Endothelial cell (in vitro differentiated cells): ENCODE data around the gene RBFA. TPM values are rescaled to one million over a fixed set of nuclear protein-coding genes. Genes with fewer than 3 reads are reported as not detected.
"Not testable (repeated sequence)": the region's sequence is repeated elsewhere in the genome, so short reads cannot be mapped to it uniquely, and the experiment has no call there.

Source experiments
- DNase-seq: peaks from one replicate; pipeline ENCODE4 v3.0.0; 2021; ENCODE audit warnings: low spot score
- H3K27ac Mint-ChIP-seq: one replicate; pipeline ENCODE4 v1.8.0; 2021; ENCODE audit warnings: mixed read lengths, inconsistent platforms; ENCODE audit not compliant: unreplicated experiment
- H3K27me3 Mint-ChIP-seq: one replicate; pipeline ENCODE4 v1.8.0; 2021; ENCODE audit warnings: mild to moderate bottlenecking, moderate library complexity, mixed read lengths, inconsistent platforms; ENCODE audit not compliant: unreplicated experiment
- H3K36me3 Mint-ChIP-seq: one replicate; pipeline ENCODE4 v1.8.0; 2021; ENCODE audit warnings: mild to moderate bottlenecking, low read depth, mixed read lengths, inconsistent platforms; ENCODE audit not compliant: unreplicated experiment
- H3K4me1 Mint-ChIP-seq: one replicate; pipeline ENCODE4 v1.8.0; 2021; ENCODE audit warnings: mild to moderate bottlenecking, mixed read lengths, inconsistent platforms; ENCODE audit not compliant: unreplicated experiment
- H3K4me3 Mint-ChIP-seq: one replicate; pipeline ENCODE4 v1.8.0; 2021; ENCODE audit warnings: mild to moderate bottlenecking, mixed read lengths, inconsistent platforms; ENCODE audit not compliant: unreplicated experiment
- H3K9me3 Mint-ChIP-seq: one replicate; pipeline ENCODE4 v1.8.0; 2021; ENCODE audit warnings: mixed read lengths, inconsistent platforms; ENCODE audit not compliant: unreplicated experiment
- total RNA-seq: library from RNA; stranded (reverse); fragmentation: NEBNext Ultra II Directional; extraction: Animal tissue kit (Norgen Biotek cat#: 25700); gene quantifications from one replicate; pipeline ENCODE4 v1.2.1, GENCODE V29; 2021; ENCODE audit not compliant: unreplicated experiment
- TF ChIP-seq, protein P1 (sequence below): fragments of 200-600 bp; sonication (generic); IDR thresholded peaks from one replicate; pipeline ENCODE4 v1.5.0; 2021; ENCODE audit warnings: antibody characterized with exemption; ENCODE audit not compliant: unreplicated experiment

The RBFA gene
- total RNA-seq, 1 donor from 2014 or later: 25.6 TPM

DNA sequence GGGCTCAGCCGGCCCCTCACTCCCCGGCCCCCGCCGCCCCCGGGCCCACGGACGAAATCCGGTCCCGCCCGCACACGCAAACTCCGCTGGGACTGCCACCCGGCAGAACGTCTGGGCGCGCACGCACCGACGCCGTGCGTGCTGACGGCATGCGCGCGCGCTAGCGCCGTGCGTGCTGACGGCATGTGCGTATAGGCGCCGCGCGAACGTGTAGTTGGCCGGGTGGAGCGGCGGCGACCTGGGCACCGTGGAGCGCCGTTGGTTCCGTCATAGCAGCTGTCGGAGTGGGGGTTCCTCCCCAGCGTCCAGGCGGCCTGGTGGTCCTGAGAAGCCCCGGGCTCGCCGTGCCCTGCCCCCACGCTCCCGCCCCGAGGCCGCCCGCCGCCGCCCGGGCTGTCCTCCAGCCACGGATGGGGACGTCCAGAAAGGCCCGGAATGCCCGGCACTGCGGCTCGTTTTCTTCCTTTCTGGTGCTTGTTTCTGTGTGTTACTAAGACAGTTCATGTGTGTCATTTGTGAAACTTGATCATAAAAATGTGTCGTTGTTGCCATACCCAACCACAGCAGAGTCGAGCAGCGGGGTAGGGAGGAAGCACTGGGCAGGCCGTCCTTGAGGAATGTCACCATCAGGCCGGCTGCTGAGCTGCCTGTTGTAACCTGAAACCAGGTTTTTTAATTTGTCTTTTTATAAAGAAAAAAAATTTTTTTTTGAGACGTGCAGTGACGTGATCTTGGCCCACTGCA, 45.6 kb upstream of the RBFA start, which contains the start of gene TXNL4A:
TSS of gene TXNL4A (minus strand) at position 113 of the 744 bp plus-strand sequence. CDS start 171 bp downstream, outside the sequence.
- Mint-ChIP-seq H3K4me3 (peak within 1 kb of the TSS; percentile 98), H3K27ac (peak within 1 kb of the TSS; percentile 92)
- peak; percentile 76 for DNase-seq

DNA sequence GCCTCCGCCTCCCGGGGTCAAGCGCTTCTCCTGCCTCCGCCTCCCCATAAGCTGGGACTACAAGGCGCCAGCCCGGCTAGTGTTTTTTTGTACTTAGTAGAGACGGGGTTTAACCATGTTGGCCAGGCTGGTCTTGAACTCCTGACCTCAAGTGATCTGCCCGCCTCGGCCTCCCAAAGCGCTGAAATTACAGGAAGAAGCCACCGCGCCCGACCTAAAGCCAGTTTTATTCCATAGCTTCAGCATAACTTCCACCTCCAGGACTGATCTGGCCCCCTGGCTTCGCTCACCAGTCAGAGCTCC, 45.1 kb upstream of the RBFA start:
- Mint-ChIP-seq H3K4me1 (peaks cover 18% of the 10 kb centered on the region), H3K9me3 (no peaks in the 10 kb centered on the region), H3K27ac (no peak overlapping the region), H3K27me3 (no peaks in the 10 kb centered on the region), H3K4me3 (peak overlapping the region; percentile 98), H3K36me3 (peaks cover 5% of the 10 kb centered on the region)
- DNase-seq: no peak
- TF ChIP-seq, protein P1, sequence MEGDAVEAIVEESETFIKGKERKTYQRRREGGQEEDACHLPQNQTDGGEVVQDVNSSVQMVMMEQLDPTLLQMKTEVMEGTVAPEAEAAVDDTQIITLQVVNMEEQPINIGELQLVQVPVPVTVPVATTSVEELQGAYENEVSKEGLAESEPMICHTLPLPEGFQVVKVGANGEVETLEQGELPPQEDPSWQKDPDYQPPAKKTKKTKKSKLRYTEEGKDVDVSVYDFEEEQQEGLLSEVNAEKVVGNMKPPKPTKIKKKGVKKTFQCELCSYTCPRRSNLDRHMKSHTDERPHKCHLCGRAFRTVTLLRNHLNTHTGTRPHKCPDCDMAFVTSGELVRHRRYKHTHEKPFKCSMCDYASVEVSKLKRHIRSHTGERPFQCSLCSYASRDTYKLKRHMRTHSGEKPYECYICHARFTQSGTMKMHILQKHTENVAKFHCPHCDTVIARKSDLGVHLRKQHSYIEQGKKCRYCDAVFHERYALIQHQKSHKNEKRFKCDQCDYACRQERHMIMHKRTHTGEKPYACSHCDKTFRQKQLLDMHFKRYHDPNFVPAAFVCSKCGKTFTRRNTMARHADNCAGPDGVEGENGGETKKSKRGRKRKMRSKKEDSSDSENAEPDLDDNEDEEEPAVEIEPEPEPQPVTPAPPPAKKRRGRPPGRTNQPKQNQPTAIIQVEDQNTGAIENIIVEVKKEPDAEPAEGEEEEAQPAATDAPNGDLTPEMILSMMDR: no peak

More for the DNA sequence above, 45.6 kb upstream of the RBFA start, which contains the start of gene TXNL4A:
- peaks cover 18% of the 10 kb centered on the region for H3K4me1 Mint-ChIP-seq
- H3K9me3 Mint-ChIP-seq: no peaks in the 10 kb centered on the region
- TF ChIP-seq, protein P1: no peak
- H3K36me3 Mint-ChIP-seq: peaks cover 8% of the 10 kb centered on the region
- H3K27me3 Mint-ChIP-seq: no peaks in the 10 kb centered on the region

DNA sequence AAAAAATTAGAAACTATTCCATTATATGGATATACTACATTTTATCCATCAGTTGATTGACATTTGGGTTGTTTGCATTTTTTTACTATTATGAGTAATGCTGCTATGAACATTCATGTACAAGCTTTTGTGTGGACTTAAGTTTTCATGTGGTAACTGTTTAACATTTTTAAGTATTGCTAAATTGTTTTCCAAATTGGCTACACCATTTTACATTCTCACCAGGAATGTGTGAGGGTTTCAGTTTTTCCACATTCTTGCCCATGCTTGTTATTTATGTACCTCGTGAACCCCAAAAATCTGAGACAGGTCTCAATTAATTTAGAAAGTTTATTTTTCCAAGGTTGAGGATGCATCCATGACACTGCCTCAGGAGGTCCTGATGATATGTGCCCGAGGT, 42.7 kb upstream of the RBFA start:
- Mint-ChIP-seq H3K36me3 (no peaks in the 10 kb centered on the region), H3K27ac (no peak overlapping the region), H3K27me3 (peaks cover 1% of the 10 kb centered on the region), H3K4me1 (peaks cover 16% of the 10 kb centered on the region), H3K4me3 (no peak overlapping the region), H3K9me3 (no peaks in the 10 kb centered on the region)
- DNase-seq: no peak
- TF ChIP-seq, protein P1: no peak

DNA sequence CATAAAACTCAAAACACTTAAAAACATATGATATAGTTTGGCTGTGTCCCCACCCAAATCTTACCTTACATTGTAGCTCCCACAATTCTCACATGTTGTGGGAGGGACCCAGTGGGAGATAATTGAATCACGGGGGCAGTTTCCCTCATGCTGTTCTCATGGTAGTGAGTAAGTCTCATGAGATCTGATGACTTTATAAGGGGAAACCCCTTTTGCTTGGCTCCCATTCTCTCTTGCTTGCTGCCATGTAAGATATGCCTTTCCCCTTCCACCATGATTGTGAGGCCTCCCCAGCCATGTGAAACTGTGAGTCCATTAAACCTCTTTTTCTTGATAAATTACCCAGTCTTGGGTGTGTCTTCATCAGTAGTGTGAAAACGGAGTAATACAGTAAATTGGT, 34.5 kb upstream of the RBFA start:
- H3K4me1 Mint-ChIP-seq, H3K9me3 Mint-ChIP-seq, H3K36me3 Mint-ChIP-seq, DNase-seq, H3K27ac Mint-ChIP-seq, H3K27me3 Mint-ChIP-seq, H3K4me3 Mint-ChIP-seq: not testable (repeated sequence)

DNA sequence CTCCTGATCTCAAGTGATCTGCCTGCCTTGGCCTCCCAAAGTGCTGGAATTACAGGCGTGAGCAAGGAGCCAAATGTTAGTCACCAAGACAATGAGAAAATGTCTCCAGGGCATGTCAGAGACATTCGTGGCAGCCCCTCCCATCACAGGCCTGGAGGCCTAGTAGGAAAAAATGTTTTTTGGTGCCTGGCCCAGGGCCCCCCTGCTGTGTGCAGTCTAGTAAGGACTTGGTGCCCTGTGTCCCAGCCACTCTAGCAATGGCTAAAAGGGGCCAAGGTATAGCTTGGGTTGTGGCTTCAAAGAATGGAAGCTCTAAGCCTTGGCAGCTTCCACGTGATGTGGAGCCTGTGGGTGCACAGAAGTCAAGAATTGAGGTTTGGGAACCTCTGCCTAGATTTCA, 33.4 kb upstream of the RBFA start:
- H3K9me3 Mint-ChIP-seq: peaks cover 7% of the 10 kb centered on the region
- H3K27me3 Mint-ChIP-seq: no peaks in the 10 kb centered on the region
- H3K27ac Mint-ChIP-seq: no peak overlapping the region
- peaks cover 8% of the 10 kb centered on the region for H3K36me3 Mint-ChIP-seq
- TF ChIP-seq, protein P1: no peak
- H3K4me1 Mint-ChIP-seq: no peaks in the 10 kb centered on the region
- no peak overlapping the region for H3K4me3 Mint-ChIP-seq
- no peak for DNase-seq
